ENCODE results near the gene AK2.
A peak's percentile ranks its signal among the peaks of the same experiment; 100 is the strongest.
"Not testable (repeated sequence)": the region's sequence is repeated elsewhere in the genome, so short reads cannot be mapped to it uniquely, and the experiment has no call there.

Gene AK2

GRCh38 chr1:33036526-33037503, at the start of gene AK2:
AK2 (minus strand) TSS chr1:33036883; CDS start chr1:33036828, 55 bp downstream.
- DNase-seq: peak; percentile 98 to 99

DNA sequence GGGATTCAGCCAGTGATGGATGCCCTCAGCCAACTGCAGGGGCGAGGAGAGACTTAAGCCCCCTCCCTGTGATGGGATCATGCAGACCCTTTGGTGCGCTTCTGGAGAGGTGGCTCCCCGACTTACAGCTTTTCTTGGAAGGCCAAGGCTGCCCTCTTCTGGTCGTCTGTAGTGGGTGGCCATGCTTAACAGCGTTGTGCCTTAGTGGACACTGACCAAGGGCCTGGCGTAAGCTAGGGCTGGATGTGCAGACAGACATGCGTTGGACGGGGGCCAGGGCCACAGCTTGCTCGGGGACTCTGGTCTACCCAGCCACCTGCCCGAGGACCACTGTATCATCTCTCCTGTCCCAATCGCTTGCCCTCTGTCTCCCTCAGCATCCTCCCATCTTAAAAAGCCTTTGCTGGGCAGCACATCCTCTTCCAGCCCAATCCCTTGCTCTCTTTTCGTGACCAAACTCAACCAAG, 49.7 kb upstream of the AK2 start:
- peak; percentile 45 to 81 for DNase-seq

- no peak for DNase-seq
Measured at GRCh38 chr1:33085332-33085731, 48.6 kb upstream of the AK2 start.

DNA sequence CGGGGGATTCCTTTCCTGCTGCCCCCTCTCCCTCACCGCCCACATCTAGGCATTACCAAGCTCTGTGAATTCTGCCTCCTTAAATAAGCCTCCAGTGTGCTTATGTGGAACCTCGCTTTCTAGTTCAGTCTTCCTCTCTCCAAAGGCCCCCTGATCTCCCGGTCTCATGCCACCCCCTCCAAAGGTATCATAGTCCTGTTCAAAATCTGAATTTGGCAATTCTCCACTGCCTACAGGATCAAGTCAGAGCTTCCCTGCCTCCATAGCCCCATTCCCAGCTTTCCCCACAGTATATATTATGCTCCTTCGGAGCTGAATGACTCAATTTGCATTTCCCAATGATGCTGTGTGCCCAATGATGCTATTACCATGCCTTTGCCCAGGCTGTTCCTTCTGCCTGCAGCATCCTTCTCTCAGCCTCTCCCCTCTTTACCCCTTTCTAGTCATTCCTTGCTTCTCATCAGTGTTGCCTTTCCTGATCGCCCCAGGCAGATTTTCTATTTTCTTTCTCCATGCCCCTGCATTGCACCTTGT, 46.0 kb upstream of the AK2 start:
- DNase-seq: peak in 1 of 2 experiments; percentile 54

DNA sequence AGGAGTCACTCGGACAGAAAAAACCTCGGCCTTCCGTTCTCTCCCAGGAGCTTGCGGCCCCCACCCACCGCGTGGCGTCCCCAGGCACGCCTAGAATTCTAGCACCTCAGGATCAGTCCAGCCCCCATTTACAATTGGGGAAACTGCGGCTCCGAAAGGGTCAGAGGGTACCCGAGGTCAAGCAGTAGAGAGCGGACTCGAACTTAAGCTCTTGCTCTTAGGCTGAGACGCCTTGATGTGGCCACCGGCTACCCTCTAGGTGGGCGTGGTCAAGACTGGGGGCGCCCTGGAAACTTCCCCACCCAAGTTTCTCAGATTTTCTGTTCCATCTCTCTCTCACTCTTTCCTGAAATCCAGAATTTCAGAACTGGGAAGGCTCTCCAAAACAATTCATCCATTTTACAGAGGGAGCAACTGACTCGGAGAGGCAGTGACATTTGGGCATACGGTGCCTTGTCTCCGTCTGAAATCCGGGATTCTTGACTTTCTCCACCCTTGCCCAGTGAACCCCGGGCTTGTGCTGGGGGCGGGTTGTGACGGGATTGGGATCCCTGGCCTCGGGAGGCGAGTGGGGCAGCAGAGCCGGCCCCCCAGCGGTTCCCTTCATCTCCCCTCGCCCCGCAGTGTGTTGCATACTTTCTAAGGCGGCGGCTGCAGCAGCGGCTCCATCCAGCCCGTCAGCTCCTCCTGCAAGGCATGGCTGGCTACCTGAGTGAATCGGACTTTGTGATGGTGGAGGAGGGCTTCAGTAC, 45.0 kb upstream of the AK2 start:
- peak in 1 of 2 experiments; percentile 34 for DNase-seq

DNA sequence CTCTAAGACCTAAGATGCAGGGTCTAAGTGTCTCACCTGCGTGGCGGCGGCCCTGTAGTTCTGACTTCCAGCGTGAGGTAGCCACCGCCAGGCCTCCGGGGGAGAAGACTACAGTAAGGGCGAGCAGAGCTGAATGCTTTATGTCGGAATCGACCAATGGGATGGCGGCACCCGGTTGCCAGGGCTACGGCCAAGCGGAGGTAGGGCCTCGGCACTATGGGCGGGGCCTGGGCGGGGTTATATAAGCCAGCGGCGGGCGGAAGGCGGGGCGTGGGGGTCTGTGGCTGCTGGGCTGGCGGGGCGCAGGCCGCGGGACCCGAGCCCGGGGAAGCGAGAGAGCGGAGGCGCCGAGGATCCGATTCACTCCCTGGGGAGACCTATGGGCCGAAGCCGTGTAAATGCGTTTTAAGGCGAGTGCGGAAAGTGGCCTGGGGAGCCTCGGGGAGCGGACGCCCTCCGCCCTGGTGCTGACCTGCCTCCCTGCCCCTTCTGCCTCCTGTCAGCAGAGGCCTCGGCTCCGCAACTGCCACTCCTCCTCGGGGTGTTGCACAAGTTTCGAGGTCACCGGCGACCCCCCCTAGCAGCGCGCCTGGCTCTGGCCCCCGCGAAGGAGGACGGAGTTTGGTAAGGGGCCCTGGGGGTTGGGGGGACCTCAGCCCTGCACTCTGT, 44.3 kb upstream of the AK2 start, which contains the start of gene AZIN2:
Gene AZIN2 (plus strand): TSS at position 269 of the 669 bp plus-strand sequence. CDS start 1,097 bp downstream, outside the sequence.
- peak; percentile 80 to 97 for DNase-seq

GRCh38 chr1:33080373-33080772, 43.7 kb upstream of the AK2 start:
- no peak for DNase-seq

- DNase-seq: no peak
Measured at GRCh38 chr1:33078030-33078591, 41.4 kb upstream of the AK2 start.

- peak in 1 of 2 experiments; percentile 22 for DNase-seq
Measured at GRCh38 chr1:33074193-33074945, 37.7 kb upstream of the AK2 start.

DNA sequence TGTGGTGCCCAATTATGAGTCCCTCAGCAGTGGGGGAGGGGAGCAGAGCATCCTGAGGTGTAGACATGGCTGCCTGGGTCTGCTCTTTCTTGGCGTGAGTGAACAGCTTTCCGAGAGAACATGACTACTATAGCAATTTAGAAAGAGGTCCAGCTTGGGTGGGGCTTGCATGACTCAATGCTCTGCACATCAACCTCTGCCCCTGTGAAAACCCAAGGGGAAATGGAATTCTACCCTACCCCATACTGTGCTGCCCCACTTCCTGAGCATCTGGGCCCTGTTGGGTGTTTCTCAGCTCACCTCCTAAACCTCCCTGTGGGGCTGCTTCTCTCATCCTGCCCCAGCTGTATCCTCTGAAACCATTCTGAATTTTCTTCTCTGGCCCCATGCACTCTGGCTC, 36.0 kb upstream of the AK2 start:
- no peak for DNase-seq

GRCh38 chr1:33070628-33071027, 33.9 kb upstream of the AK2 start:
- DNase-seq: no peak

DNA sequence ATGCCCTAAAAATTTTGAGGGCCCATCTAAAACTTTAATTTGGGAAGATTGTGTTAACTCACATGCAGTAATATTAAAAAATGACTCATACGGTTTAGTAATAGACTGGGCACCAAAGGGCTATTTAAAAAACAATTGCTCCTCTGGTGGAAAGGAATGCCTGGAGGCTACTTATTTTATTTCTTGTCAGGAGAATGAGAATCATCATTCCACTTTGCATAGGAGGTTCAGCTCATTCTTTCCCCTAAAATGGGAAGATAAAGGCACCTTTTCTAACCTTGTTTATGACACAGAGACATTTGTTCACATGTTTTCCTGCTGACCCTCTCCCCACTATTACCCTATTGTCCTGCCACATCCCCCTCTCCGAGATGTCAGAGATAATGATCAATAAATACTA, 31.4 kb upstream of the AK2 start:
- not testable (repeated sequence) for DNase-seq

- DNase-seq: not testable (repeated sequence)
Measured at GRCh38 chr1:33066477-33066876, 29.8 kb upstream of the AK2 start.

DNA sequence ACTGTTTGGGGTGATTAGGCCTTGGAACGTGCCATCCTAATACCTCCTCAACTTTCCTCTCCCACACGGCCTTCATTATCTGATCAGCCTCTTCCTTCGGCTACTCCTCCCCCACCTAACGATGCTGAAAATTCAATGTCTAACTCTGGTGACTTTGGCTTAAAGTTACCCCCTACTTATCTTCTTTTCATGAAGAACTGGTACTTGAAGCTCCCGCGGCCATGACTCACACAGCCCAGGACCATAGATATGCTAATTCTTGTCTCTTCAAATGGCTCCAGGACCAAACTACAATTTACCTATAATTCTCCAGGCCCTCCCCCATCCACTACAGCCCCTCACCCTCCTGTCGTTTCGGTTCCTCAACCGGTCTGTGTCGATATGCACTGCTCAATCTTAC, 28.6 kb upstream of the AK2 start:
- no peak for DNase-seq

- not testable (repeated sequence) for DNase-seq
Measured at GRCh38 chr1:33064284-33064683, 27.6 kb upstream of the AK2 start.

DNA sequence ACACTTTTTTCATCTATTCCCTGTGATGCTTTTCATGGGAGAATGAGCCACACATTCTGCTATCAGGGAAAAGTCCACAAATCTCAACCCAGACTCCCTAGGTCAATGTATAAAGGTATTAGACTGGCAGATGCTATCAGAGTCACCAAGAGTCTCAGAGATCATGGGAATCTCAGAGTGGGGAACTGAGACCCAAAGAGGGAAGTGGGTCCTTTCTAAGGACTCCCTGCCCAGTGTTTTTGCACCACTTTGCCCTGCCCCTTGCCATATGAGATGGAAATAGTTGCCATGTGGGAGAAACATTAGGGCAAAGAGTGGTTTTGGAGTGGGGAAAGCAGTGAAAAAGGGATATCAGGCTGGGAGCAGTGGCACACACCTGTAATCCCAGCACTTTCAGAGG, 25.2 kb upstream of the AK2 start:
- DNase-seq: no peak

- DNase-seq: no peak
Measured at GRCh38 chr1:33060579-33061083, 23.9 kb upstream of the AK2 start.

DNA sequence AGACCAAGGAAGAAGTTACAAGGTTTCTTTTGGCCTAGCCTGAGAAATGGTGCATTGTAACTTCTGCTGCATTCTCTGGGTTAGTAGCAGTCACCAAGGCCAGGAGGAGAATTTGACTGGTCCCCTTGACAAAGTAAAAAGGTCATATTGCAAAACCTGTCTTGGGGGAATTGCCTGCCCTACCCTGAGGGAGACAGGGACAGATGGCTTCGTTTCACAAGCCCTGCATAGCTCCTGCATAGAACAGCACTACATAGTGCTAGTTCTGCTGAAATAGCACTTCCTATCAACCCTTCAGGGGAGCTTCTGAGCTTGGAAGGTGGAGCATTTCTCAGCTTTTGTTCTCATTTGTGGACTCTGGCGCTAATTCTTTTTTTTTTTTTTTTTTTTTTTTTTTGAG, 20.4 kb upstream of the AK2 start:
- DNase-seq: no peak

DNA sequence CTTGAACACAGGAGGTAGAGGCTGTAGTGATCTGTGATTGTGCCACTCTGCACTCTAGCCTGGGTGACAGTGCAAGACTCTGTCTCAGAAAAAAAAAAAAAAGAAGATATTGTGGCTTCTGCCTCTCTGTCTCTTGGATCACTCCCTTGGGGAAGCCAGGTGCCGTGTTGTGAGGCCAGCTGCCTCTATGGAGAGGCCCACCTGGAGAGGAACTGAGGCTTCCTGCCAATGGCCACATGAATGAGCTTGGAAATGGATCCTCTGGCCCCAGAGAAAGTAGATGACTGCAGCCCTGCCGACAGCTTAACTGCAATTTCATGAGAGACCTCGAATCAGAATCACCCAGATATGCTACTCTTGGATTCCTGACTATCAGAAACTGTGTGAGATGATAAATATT, 19.7 kb upstream of the AK2 start:
- no peak for DNase-seq

DNA sequence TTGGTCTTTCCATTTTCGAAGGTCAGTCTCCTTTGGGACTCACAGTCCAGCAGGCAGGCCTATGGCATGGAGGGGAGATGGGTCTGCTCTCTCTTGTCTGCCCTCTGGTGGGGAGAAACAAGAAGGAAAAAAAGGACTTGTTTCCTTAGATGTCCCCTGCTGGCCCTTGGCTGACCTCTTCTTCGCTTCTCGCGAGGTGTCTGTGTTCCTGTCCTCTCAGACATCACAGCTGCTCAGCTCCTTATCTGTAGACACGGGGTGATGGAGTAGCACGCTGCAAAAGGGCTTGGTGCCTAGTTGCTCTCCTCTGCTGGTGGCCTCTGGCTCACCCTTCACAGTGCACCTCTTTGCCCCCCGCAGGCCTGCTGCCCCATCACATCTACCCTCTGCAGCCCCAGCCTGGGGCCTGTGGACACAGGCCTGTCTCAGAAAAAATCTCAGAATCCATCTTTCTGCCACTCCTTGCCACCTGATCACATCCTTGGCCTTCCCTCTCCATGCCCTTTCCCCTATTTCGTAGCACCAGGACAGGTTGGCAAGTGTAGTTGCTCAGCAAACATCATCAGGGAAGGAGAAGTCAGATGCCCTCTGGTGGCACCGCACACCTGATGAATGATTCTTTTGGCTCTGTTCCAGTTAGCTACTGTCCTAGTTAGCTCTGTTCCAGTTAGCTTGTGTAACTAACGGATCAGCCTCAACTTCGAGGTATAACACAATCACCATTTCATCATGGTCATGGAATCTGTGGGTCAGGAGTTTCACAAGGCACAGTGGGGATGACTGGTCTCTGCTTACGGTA, 18.7 kb upstream of the AK2 start:
- peak; percentile 62 to 75 for DNase-seq
